Large intestine (tissue), 3 donors: ENCODE data around the gene VWCE. TPM values are rescaled to one million over a fixed set of nuclear protein-coding genes. Genes with fewer than 3 reads are reported as not detected.
"Not testable (repeated sequence)": the region's sequence is repeated elsewhere in the genome, so short reads cannot be mapped to it uniquely, and the experiment has no call there.

Source experiments
- DNase-seq, 2 donors: peaks; one replicate each; pipeline versions ENCODE4 v3.0.0 to v3.0.0-alpha.2; 2013
- H3K27ac ChIP-seq: one replicate; pipeline ENCODE4 v1.5.1; 2013; ENCODE audit warnings: low read length
- H3K27me3 ChIP-seq: 2 replicates; pipeline ENCODE4 v1.6.1; 2013; ENCODE audit warnings: low read length; ENCODE audit not compliant: control insufficient read depth, insufficient read depth
- H3K36me3 ChIP-seq: 2 replicates; pipeline ENCODE4 v1.6.1; 2013; ENCODE audit warnings: low read length; ENCODE audit not compliant: control insufficient read depth, insufficient read depth
- H3K4me1 ChIP-seq: one replicate; pipeline ENCODE4 v1.6.1; 2013; ENCODE audit warnings: low read length; ENCODE audit not compliant: control insufficient read depth, insufficient read depth
- H3K4me3 ChIP-seq: one replicate; pipeline ENCODE4 v1.5.1; 2013; ENCODE audit warnings: low read length
- H3K9me3 ChIP-seq: one replicate; pipeline ENCODE4 v1.6.1; 2013; ENCODE audit warnings: mild to moderate bottlenecking, low read depth, low read length, moderate library complexity; ENCODE audit not compliant: control insufficient read depth
- WGBS: methylation state at CpG from one replicate; pipeline ENCODE4 v1.1.5; 2013; ENCODE audit warnings: low lambda C conversion rate; ENCODE audit not compliant: insufficient coverage; 5-methylcytosine and 5-hydroxymethylcytosine counted together
- polyA plus RNA-seq: library from polyadenylated mRNA; unstranded; fragments of 120-200 nt; gene quantifications from one replicate; pipeline ENCODE4 v1.2.1, GENCODE V29; 2013

The VWCE gene
- polyA plus RNA-seq, 1 donor, result 5.1 TPM

- DNase-seq, H3K4me1 ChIP-seq, H3K27ac ChIP-seq, H3K27me3 ChIP-seq, H3K36me3 ChIP-seq, H3K4me3 ChIP-seq, H3K9me3 ChIP-seq: not testable (repeated sequence)
- WGBS, result 89% methylated on average over 3 of the region's 10 CpGs
Measured at GRCh38 chr11:61211327-61211952, 83.7 kb downstream of the VWCE start.

GRCh38 chr11:61210629-61211028 lies 84.5 kb downstream of the VWCE start:
- not testable (repeated sequence) for H3K27me3 ChIP-seq, H3K27ac ChIP-seq, H3K4me1 ChIP-seq, H3K36me3 ChIP-seq, H3K9me3 ChIP-seq, H3K4me3 ChIP-seq, DNase-seq
- WGBS, result no CpG with 5 or more reads among the region's 6 CpGs

Other genes starting within 250 kb of the VWCE start
- gene CD5, start 192.8 kb downstream of the VWCE start, polyA plus RNA-seq, result 0.82 TPM
- gene VPS37C, start 133.9 kb downstream of the VWCE start, polyA plus RNA-seq, result 32.0 TPM
- gene PGA3, start 91.8 kb downstream of the VWCE start, polyA plus RNA-seq, result 0.63 TPM
- gene PGA4, start 73.0 kb downstream of the VWCE start, polyA plus RNA-seq, result 3.3 TPM
- 0.40 TPM for gene PGA5, start 54.1 kb downstream of the VWCE start, polyA plus RNA-seq
- 157 TPM for gene DDB1, start 37.8 kb upstream of the VWCE start, polyA plus RNA-seq
- gene TKFC, start 37.9 kb upstream of the VWCE start, polyA plus RNA-seq, result 285 TPM
- 31.1 TPM for gene CYB561A3, start 66.6 kb upstream of the VWCE start, polyA plus RNA-seq
- 45.6 TPM for gene TMEM138, start 67.1 kb upstream of the VWCE start, polyA plus RNA-seq
- 28.1 TPM for gene TMEM216, start 97.3 kb upstream of the VWCE start, polyA plus RNA-seq
- 93.4 TPM for gene CPSF7, start 134.7 kb upstream of the VWCE start, polyA plus RNA-seq
- gene SDHAF2, start 134.8 kb upstream of the VWCE start, polyA plus RNA-seq, result 38.1 TPM
- 1.3 TPM for gene LRRC10B, start 213.4 kb upstream of the VWCE start, polyA plus RNA-seq